Ishikawa (cell line): ENCODE data around the gene KDR.
A peak's percentile ranks its signal among the peaks of the same experiment; 100 is the strongest.

Experiments
- CEBPB ChIP-seq: IDR thresholded peaks from 2 replicates; pipeline ENCODE4 v1.6.1; 2012
- CREB1 ChIP-seq: IDR thresholded peaks from 2 replicates; pipeline ENCODE4 v1.6.1; 2012; ENCODE audit warnings: low read depth
- EGR1 ChIP-seq: IDR thresholded peaks from 2 replicates; pipeline ENCODE4 v1.6.1; 2012
- EP300 ChIP-seq: IDR thresholded peaks from 2 replicates; pipeline ENCODE4 v1.6.1; 2012; ENCODE audit warnings: borderline replicate concordance
- FOXM1 ChIP-seq: IDR thresholded peaks from 2 replicates; pipeline ENCODE4 v1.6.1; 2012; ENCODE audit warnings: low read depth, borderline replicate concordance
- MAX ChIP-seq: IDR thresholded peaks from 2 replicates; pipeline ENCODE4 v1.6.1; 2012
- NFIC ChIP-seq: IDR thresholded peaks from 2 replicates; pipeline ENCODE4 v1.6.1; 2012
- RAD21 ChIP-seq: IDR thresholded peaks from 2 replicates; pipeline ENCODE4 v1.6.1; 2012; ENCODE audit warnings: low read depth
- REST ChIP-seq: IDR thresholded peaks from 2 replicates; pipeline ENCODE4 v1.6.1; 2012; ENCODE audit warnings: low read depth, mild to moderate bottlenecking
- TAF1 ChIP-seq: IDR thresholded peaks from 2 replicates; pipeline ENCODE4 v1.6.1; 2012; ENCODE audit warnings: low read depth, mild to moderate bottlenecking
- TCF12 ChIP-seq: IDR thresholded peaks from 2 replicates; pipeline ENCODE4 v1.6.1; 2012; ENCODE audit warnings: low read depth
- TEAD4 ChIP-seq: IDR thresholded peaks from 2 replicates; pipeline ENCODE4 v1.6.1; 2012
- USF1 ChIP-seq: IDR thresholded peaks from 2 replicates; pipeline ENCODE4 v1.6.1; 2012
- YY1 ChIP-seq: IDR thresholded peaks from 2 replicates; pipeline ENCODE4 v1.6.1; 2012; ENCODE audit warnings: low read depth
- ZBTB7A ChIP-seq: IDR thresholded peaks from 2 replicates; pipeline ENCODE4 v1.6.1; 2012; ENCODE audit warnings: low read depth

KDR gene

DNA sequence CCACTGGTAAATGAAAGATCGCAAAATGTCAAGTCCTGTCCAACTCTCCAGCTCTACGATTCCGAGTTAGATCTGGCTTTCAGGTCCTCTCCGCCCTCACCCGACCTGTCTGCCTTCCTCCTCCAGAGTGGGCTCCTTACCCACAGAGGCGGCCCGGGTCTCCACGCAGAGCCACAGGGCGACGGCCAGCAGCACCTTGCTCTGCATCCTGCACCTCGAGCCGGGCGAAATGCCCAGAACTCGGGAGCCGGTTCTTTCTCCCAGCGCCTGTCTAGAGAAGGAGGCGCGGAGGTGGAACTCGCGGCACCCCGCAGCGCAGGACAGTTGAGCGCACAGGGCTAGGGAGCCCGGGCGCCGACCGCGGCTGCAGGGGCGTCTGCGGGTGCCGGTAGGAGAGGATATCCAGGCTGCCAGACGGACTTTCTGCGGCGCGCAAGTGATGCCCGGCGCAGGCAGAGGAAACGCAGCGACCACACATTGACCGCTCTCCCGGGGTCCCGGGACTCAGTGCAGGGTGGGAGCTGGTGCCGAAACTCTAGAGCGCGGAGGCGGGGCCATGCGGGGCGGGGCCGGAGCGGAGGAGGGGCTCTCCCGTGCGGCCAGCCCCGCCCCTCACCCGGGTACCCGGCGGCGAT, at the start of gene KDR:
TSS of gene KDR (minus strand) at position 509 of the 635 bp plus-strand sequence. CDS start at position 207, 302 bp downstream.
- no peak for TF ChIP-seq FOXM1
- TF ChIP-seq TAF1: no peak
- TF ChIP-seq YY1: 0 out of 2 replicates have a peak, but pooled peaks have one; percentile 18
- no peak for TF ChIP-seq EGR1
- TF ChIP-seq TCF12: no peak
- TF ChIP-seq MAX: 0 out of 2 replicates have a peak, but pooled peaks have one; percentile 18
- TF ChIP-seq RAD21: no peak
- peak; percentile 72 for TF ChIP-seq ZBTB7A

GRCh38 chr4:55173580-55173979, 48.2 kb upstream of the KDR start:
- no peak for TF ChIP-seq CEBPB
- no peak for TF ChIP-seq NFIC
- no peak for TF ChIP-seq ZBTB7A
- TF ChIP-seq MAX: no peak
- no peak for TF ChIP-seq EGR1
- no peak for TF ChIP-seq CREB1
- no peak for TF ChIP-seq FOXM1
- TF ChIP-seq YY1: no peak
- no peak for TF ChIP-seq REST
- no peak for TF ChIP-seq EP300
- no peak for TF ChIP-seq TEAD4
- TF ChIP-seq TAF1: no peak
- TF ChIP-seq RAD21: no peak
- no peak for TF ChIP-seq USF1
- TF ChIP-seq TCF12: no peak

DNA sequence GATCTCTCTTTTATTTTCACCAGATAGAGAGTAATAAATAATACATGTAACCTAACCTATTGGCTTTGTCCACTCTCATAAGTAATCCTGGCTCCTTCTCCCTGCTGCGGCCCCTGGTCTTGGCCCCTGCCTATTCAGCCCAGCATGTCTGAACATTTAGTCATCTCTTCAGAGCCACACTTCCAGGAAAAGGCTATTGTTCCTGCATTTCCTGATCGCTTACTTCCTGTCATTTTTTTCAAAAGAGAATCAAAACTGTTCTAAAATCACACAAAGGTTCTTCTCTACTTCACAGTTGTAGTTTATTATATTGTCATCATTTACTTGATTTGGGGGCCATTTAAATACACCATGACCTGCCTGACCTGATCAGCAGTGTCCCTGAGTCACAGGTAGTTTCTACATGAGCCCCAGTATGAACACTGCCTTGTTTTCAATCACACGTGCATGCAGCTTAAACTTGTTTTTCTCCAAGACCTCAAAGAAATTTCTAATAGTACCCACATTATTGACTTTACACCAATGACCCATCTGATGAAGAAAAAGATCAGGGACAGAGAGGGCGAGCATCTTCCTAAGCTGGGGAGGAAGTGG, 47.4 kb upstream of the KDR start:
- TF ChIP-seq USF1 (no peak), YY1 (no peak), TAF1 (no peak), ZBTB7A (no peak), REST (no peak), CREB1 (no peak), EP300 (peak; percentile 77), TCF12 (peak; percentile 39; the same call in 1 of the 2 replicates), RAD21 (no peak), NFIC (peak; percentile 51), TEAD4 (peak; percentile 71), FOXM1 (peak; percentile 60; the same call in 1 of the 2 replicates), EGR1 (no peak)

GRCh38 chr4:55170462-55170861, 45.1 kb upstream of the KDR start:
- TF ChIP-seq YY1 (no peak), TEAD4 (no peak), EGR1 (no peak), CEBPB (no peak), FOXM1 (no peak), EP300 (no peak), REST (no peak), ZBTB7A (no peak), RAD21 (no peak), MAX (no peak)
